ENCODE data around the gene KRTCAP2.
A peak's percentile ranks its signal among the peaks of the same experiment; 100 is the strongest.
"Not testable (repeated sequence)": the region's sequence is repeated elsewhere in the genome, so short reads cannot be mapped to it uniquely, and the experiment has no call there.

The KRTCAP2 gene

GRCh38 chr1:155172732-155173477, at the start of gene KRTCAP2:
Gene KRTCAP2 (minus strand): TSS chr1:155173304. CDS start chr1:155173224, 80 bp downstream.
- peak; percentile 97 for DNase-seq (ENCODE audit: low read depth)

- DNase-seq (ENCODE audit: low read depth), result not testable (repeated sequence)
Observed at GRCh38 chr1:155220211-155220965, 47.3 kb upstream of the KRTCAP2 start.

- DNase-seq (ENCODE audit: low read depth), result peak; percentile 56
Observed at GRCh38 chr1:155219592-155220031, 46.5 kb upstream of the KRTCAP2 start.

GRCh38 chr1:155218854-155219591, 45.9 kb upstream of the KRTCAP2 start:
- peak; percentile 82 for DNase-seq (ENCODE audit: low read depth)

- not testable (repeated sequence) for DNase-seq (ENCODE audit: low read depth)
Observed at GRCh38 chr1:155214702-155215101, 41.6 kb upstream of the KRTCAP2 start.

- DNase-seq (ENCODE audit: low read depth), result not testable (repeated sequence)
Observed at GRCh38 chr1:155212051-155212440, 38.9 kb upstream of the KRTCAP2 start.

GRCh38 chr1:155211381-155212050, 38.4 kb upstream of the KRTCAP2 start:
- not testable (repeated sequence) for DNase-seq (ENCODE audit: low read depth)

- DNase-seq (ENCODE audit: low read depth), result no peak
Observed at GRCh38 chr1:155210314-155211104, 37.4 kb upstream of the KRTCAP2 start.

- DNase-seq (ENCODE audit: low read depth), result no peak
Observed at GRCh38 chr1:155209312-155209721, 36.2 kb upstream of the KRTCAP2 start.

- DNase-seq (ENCODE audit: low read depth), result peak; percentile 85
Observed at GRCh38 chr1:155208541-155209311, 35.6 kb upstream of the KRTCAP2 start, which contains the start of gene MTX1. Gene MTX1 (plus strand): TSS chr1:155208695. CDS start chr1:155208805, 110 bp downstream.

GRCh38 chr1:155207806-155208540, 34.9 kb upstream of the KRTCAP2 start, which contains the start of gene THBS3:
Gene THBS3 (minus strand): TSS chr1:155207897. CDS start chr1:155207876, 21 bp downstream.
- DNase-seq (ENCODE audit: low read depth), result peak; percentile 43

- DNase-seq (ENCODE audit: low read depth), result peak; percentile 89
Observed at GRCh38 chr1:155206891-155207805, 34.0 kb upstream of the KRTCAP2 start.

- no peak for DNase-seq (ENCODE audit: low read depth)
Observed at GRCh38 chr1:155205969-155206593, 33.0 kb upstream of the KRTCAP2 start.

- no peak for DNase-seq (ENCODE audit: low read depth)
Observed at GRCh38 chr1:155205035-155205434, 31.9 kb upstream of the KRTCAP2 start.

- DNase-seq (ENCODE audit: low read depth), result no peak
Observed at GRCh38 chr1:155202731-155203515, 29.8 kb upstream of the KRTCAP2 start.

GRCh38 chr1:155202198-155202597, 29.1 kb upstream of the KRTCAP2 start:
- DNase-seq (ENCODE audit: low read depth), result no peak

- no peak for DNase-seq (ENCODE audit: low read depth)
Observed at GRCh38 chr1:155200920-155201319, 27.8 kb upstream of the KRTCAP2 start.
